ENCODE data around the gene BRAT1.
"Not testable (repeated sequence)": the region's sequence is repeated elsewhere in the genome, so short reads cannot be mapped to it uniquely, and the experiment has no call there.

Gene BRAT1

DNA sequence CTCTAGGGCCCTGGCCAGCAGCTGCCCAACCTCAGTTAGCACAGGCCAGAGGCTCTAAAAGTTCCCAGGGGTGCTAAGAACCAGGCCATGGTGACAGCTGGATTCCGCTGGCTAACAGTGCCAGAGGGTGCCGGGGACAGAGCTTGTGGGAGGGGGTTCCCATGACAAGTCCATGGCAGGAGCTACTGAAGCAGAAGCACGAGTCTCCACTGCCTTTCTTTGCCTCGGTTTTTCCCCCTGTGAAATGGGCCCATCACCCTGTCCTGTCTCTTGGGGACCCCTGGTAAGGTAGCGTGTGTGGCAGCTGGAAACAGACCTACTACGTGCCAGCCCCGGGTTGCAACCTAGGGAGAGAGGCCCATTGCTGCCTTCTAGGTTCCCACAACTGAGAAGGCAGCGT, 22.5 kb downstream of the BRAT1 start:
- peaks cover 11% of the 10 kb centered on the region for H3K36me3 ChIP-seq (ENCODE audit: control insufficient read depth, insufficient read depth, low read length)
- peaks cover 30% of the 10 kb centered on the region for H3K4me1 ChIP-seq (ENCODE audit: control insufficient read depth, insufficient read depth, low read length, poor library complexity, severe bottlenecking)
- WGBS, 2 experiments (ENCODE audit: insufficient coverage in 2 of 2): 85 to 100% methylated on average over 2 of the region's 8 CpGs
- H3K9me3 ChIP-seq (ENCODE audit: control insufficient read depth, low read length); H3K4me3 ChIP-seq (ENCODE audit: extremely low read depth, insufficient read depth, low read length, poor library complexity, severe bottlenecking); H3K27ac ChIP-seq (ENCODE audit: low read depth, low read length, severe bottlenecking): not testable (repeated sequence)

DNA sequence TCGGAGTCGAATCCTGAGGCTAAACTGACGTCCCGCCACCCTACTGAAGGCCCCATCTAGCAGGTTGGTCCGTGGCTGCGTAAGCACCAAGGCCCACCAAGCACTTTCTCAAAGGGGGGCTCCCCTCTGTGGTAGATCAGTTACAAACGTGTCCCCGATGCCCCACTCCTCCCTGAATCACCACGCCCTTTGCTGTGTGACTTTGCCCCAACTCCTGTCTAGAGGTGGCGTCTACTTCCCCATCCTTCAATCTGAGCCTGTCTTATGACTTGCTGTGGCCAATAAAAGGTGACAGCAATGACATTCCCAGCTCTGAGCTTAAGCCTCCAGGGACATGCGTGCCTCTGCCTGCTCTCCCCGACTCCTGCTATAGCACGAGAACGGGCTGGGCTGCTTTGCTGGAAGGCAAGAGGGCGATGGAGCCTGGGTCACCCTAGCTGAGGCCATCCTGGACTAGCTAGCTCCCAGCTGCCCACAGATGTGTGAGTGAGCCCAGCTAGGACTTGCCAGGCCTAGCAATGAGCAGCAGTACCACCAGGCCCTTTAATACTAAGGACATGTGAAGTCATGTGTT, 23.0 kb downstream of the BRAT1 start:
- Histone ChIP-seq H3K4me1 (ENCODE audit: control insufficient read depth, insufficient read depth, low read length, poor library complexity, severe bottlenecking) (peaks cover 35% of the 10 kb centered on the region), H3K36me3 (ENCODE audit: control insufficient read depth, insufficient read depth, low read length) (peaks cover 13% of the 10 kb centered on the region)
- 96 to 100% methylated on average over 5 to 12 of the region's 15 CpGs for WGBS, 2 experiments (ENCODE audit: insufficient coverage in 2 of 2)

GRCh38 chr7:2531796-2532110, 23.6 kb downstream of the BRAT1 start:
- H3K36me3 ChIP-seq (ENCODE audit: control insufficient read depth, insufficient read depth, low read length): peaks cover 18% of the 10 kb centered on the region
- 95 to 100% methylated on average over 3 to 7 of the region's 17 CpGs for WGBS, 2 experiments (ENCODE audit: insufficient coverage in 2 of 2)
- H3K4me3 ChIP-seq (ENCODE audit: extremely low read depth, insufficient read depth, low read length, poor library complexity, severe bottlenecking); H3K9me3 ChIP-seq (ENCODE audit: control insufficient read depth, low read length); H3K27ac ChIP-seq (ENCODE audit: low read depth, low read length, severe bottlenecking): not testable (repeated sequence)
- peaks cover 36% of the 10 kb centered on the region for H3K4me1 ChIP-seq (ENCODE audit: control insufficient read depth, insufficient read depth, low read length, poor library complexity, severe bottlenecking)

More for the DNA sequence above, 23.0 kb downstream of the BRAT1 start:
- not testable (repeated sequence) for H3K4me3 ChIP-seq (ENCODE audit: extremely low read depth, insufficient read depth, low read length, poor library complexity, severe bottlenecking); H3K9me3 ChIP-seq (ENCODE audit: control insufficient read depth, low read length); H3K27ac ChIP-seq (ENCODE audit: low read depth, low read length, severe bottlenecking)

DNA sequence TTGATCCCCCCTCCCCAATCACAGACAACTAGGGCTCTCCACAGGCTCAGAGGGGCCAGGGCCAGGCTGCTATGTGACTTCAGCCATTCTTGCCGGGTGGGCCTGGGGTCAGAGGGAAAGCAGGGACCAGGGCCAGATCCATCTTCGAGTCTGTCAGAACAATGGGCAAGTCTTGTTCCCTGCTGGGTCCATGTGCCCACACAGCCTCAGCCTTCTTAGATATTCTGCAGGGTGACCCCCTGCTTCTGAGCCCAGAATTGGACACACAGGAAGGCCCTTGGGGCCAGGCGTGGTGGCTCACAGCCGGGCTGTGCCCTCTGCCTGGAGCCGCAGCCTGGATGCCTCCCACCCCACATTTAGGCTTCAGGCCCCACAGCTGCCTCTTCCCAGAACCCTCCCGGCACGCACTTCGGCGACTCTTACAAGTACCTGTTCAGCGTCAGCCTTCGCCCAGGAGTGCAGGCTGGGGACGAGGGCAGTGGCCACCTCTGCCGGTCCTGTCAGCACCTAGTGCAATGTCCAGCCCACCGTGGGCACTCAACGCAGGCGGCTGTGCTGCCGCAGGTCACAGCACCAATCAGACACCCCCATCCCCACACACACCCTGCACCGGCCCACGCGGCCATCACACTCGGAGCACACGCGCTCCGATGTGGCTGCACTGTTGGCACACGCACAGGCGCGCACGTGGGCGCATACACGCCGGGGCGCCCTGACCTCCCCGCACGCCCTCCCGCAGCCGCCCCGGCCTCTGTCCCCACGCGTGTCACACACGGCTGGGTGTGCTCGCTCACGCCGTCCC, 24.1 kb downstream of the BRAT1 start:
- H3K4me3 ChIP-seq (ENCODE audit: extremely low read depth, insufficient read depth, low read length, poor library complexity, severe bottlenecking); H3K9me3 ChIP-seq (ENCODE audit: control insufficient read depth, low read length): not testable (repeated sequence)
- peaks cover 36% of the 10 kb centered on the region for H3K4me1 ChIP-seq (ENCODE audit: control insufficient read depth, insufficient read depth, low read length, poor library complexity, severe bottlenecking)
- peaks cover 24% of the 10 kb centered on the region for H3K36me3 ChIP-seq (ENCODE audit: control insufficient read depth, insufficient read depth, low read length)
- WGBS, 2 experiments (ENCODE audit: insufficient coverage in 2 of 2): 88 to 94% methylated on average over 6 to 25 of the region's 43 CpGs
- peak overlapping the region; percentile 41 for H3K27ac ChIP-seq (ENCODE audit: low read depth, low read length, severe bottlenecking)

- Histone ChIP-seq H3K4me3 (ENCODE audit: extremely low read depth, insufficient read depth, low read length, poor library complexity, severe bottlenecking) (no peak overlapping the region), H3K9me3 (ENCODE audit: control insufficient read depth, low read length) (no peaks in the 10 kb centered on the region), H3K27ac (ENCODE audit: low read depth, low read length, severe bottlenecking) (peak overlapping the region; percentile 41), H3K36me3 (ENCODE audit: control insufficient read depth, insufficient read depth, low read length) (peaks cover 28% of the 10 kb centered on the region), H3K4me1 (ENCODE audit: control insufficient read depth, insufficient read depth, low read length, poor library complexity, severe bottlenecking) (peaks cover 36% of the 10 kb centered on the region)
- WGBS, 2 experiments (ENCODE audit: insufficient coverage in 2 of 2): 92 to 93% methylated on average over 6 to 13 of the region's 16 CpGs
Observed at GRCh38 chr7:2530071-2530987, 25.0 kb downstream of the BRAT1 start.

DNA sequence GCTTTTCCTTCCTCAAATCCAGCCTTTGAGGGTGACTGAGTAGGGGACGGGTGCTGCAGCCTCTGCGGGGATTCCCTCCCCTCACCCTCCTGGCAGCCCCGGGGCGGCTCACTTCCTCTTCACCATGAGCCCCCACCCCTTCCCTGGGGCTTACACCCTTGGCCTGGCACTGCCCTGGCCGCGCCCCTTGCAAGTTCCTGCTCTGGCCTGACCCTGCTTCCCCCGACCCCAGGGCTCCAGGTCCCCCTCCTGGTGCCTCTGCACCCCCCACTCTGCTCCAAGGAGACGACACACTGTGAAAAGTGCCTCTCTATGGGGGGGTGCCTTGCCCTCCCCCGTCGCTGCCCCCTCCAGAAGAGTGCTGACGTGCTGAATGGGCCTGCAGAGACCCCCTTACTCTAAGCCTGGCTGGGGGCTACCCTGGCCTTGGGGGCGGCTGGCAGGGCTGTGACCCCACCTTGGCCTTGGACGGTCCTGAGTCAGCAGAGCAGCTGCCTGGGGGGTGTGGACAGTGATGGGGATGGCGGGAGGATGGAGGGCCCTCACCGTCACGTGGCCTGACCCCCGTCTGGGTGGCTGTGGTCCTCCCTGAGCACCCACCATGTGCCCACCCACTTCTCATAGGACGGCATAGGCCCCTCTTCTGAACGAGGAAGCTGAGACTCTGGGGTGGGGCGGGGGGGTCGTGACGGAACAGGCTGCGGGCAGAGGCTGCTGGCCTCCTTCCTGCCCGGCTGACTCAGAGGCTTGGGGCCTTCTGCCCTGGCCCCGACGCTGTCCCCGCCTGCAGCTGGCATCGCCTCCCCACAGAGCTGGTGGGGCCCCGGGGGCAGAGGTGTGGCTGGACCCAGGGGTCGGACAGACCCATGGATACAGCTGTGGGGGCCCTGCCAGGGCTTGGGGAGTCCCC, 25.9 kb downstream of the BRAT1 start:
- WGBS, 2 experiments (ENCODE audit: insufficient coverage in 2 of 2): 87 to 94% methylated on average over 25 to 26 of the region's 30 CpGs
- H3K4me1 ChIP-seq (ENCODE audit: control insufficient read depth, insufficient read depth, low read length, poor library complexity, severe bottlenecking): peaks cover 39% of the 10 kb centered on the region

GRCh38 chr7:2528481-2529095, 26.7 kb downstream of the BRAT1 start:
- WGBS, 2 experiments (ENCODE audit: insufficient coverage in 2 of 2): 93 to 94% methylated on average over 18 of the region's 18 CpGs
- Histone ChIP-seq H3K4me1 (ENCODE audit: control insufficient read depth, insufficient read depth, low read length, poor library complexity, severe bottlenecking) (peaks cover 46% of the 10 kb centered on the region), H3K36me3 (ENCODE audit: control insufficient read depth, insufficient read depth, low read length) (peaks cover 31% of the 10 kb centered on the region), H3K9me3 (ENCODE audit: control insufficient read depth, low read length) (no peaks in the 10 kb centered on the region), H3K27ac (ENCODE audit: low read depth, low read length, severe bottlenecking) (no peak overlapping the region), H3K4me3 (ENCODE audit: extremely low read depth, insufficient read depth, low read length, poor library complexity, severe bottlenecking) (no peak overlapping the region)

More for the DNA sequence above, 25.9 kb downstream of the BRAT1 start:
- no peak overlapping the region for H3K4me3 ChIP-seq (ENCODE audit: extremely low read depth, insufficient read depth, low read length, poor library complexity, severe bottlenecking)
- peaks cover 31% of the 10 kb centered on the region for H3K36me3 ChIP-seq (ENCODE audit: control insufficient read depth, insufficient read depth, low read length)
- H3K9me3 ChIP-seq (ENCODE audit: control insufficient read depth, low read length): no peaks in the 10 kb centered on the region
- peak overlapping the region; percentile 23 for H3K27ac ChIP-seq (ENCODE audit: low read depth, low read length, severe bottlenecking)

- Histone ChIP-seq H3K4me1 (ENCODE audit: control insufficient read depth, insufficient read depth, low read length, poor library complexity, severe bottlenecking) (peaks cover 54% of the 10 kb centered on the region), H3K27ac (ENCODE audit: low read depth, low read length, severe bottlenecking) (no peak overlapping the region)
- WGBS, 2 experiments (ENCODE audit: insufficient coverage in 2 of 2): 83 to 84% methylated on average over 12 to 14 of the region's 17 CpGs
Observed at GRCh38 chr7:2527505-2528467, 27.5 kb downstream of the BRAT1 start.

More at GRCh38 chr7:2527505-2528467, 27.5 kb downstream of the BRAT1 start:
- Histone ChIP-seq H3K9me3 (ENCODE audit: control insufficient read depth, low read length) (no peaks in the 10 kb centered on the region), H3K4me3 (ENCODE audit: extremely low read depth, insufficient read depth, low read length, poor library complexity, severe bottlenecking) (no peak overlapping the region), H3K36me3 (ENCODE audit: control insufficient read depth, insufficient read depth, low read length) (peaks cover 31% of the 10 kb centered on the region)

Measured in mesodermal cell (in vitro differentiated cells).